GM18526 (cell line): ENCODE measurements around the gene RPS6KA1.

Experiments
- POLR2A ChIP-seq: IDR thresholded peaks from 3 replicates; pipeline ENCODE4 v1.6.1; 2011; ENCODE audit not compliant: insufficient read length; ENCODE audit errors: extremely low read depth

The RPS6KA1 gene

GRCh38 chr1:26529655-26530409 lies at the start of gene RPS6KA1:
Gene RPS6KA1 (plus strand): TSS chr1:26529761. CDS start chr1:26529921, 160 bp downstream.
- TF ChIP-seq POLR2A: peak; percentile 51

DNA sequence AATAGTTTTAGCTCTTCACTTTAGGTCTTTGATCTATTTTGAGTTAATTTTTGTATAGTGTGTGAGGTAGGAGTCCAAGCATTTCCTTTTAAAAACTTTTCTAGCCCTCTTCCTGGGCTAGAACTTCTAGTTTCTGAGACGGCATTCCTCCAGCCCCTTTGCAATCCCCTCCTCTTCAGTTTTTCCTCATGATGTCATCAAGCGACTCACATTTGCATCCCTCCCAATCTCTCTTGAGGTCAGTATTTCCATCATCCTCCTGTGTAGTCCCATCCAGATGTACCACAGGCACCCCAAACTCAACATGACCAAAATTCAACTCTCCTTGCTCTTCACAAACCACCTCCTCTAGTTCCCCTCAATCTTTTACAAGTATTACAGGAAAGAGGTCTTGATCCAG lies 46.6 kb upstream of the RPS6KA1 start:
- TF ChIP-seq POLR2A: no peak

- no peak for TF ChIP-seq POLR2A
Observed at GRCh38 chr1:26483980-26484379, 45.6 kb upstream of the RPS6KA1 start.

- no peak for TF ChIP-seq POLR2A
Observed at GRCh38 chr1:26490155-26490554, 39.4 kb upstream of the RPS6KA1 start.

DNA sequence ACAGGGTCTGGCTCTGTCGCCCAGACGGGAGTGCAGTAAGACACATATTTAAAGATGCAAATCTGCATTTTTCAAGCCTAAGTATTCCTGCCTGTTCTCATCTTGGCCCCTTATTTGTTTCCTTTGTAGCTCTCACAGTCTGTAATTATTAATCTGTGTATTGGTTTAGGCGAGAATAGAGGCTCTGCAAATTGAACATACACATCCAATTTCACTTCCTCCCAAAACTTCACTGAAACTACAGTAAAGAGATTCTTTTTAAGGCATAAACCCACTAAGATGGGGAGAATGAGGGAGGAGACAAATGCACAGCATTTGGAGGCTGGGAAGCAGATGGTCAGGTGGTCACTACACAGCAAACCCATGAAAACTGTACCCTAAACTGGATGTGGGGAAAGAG lies 36.3 kb upstream of the RPS6KA1 start:
- TF ChIP-seq POLR2A: no peak

DNA sequence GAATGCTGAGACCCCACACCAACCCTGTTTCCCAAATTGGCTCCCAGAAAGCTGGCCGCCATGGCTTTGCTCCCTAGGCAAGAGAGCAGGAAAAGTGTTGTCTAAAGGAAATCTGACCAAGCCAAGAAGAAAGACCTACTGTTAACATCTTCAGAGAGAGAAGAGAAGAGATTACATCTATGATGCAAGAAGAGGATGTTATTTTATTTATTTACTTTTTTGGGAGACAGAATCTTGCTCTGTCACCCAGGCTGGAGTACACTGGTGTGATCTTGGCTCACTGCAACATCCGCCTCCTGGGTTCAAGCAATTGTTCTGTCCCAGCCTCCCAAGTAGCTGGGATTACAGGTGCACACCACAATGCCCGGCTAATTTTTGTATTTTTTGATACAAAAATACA lies 35.6 kb upstream of the RPS6KA1 start:
- no peak for TF ChIP-seq POLR2A

- no peak for TF ChIP-seq POLR2A
Observed at GRCh38 chr1:26496861-26497260, 32.7 kb upstream of the RPS6KA1 start.

- TF ChIP-seq POLR2A: no peak
Observed at GRCh38 chr1:26498894-26499293, 30.7 kb upstream of the RPS6KA1 start.

DNA sequence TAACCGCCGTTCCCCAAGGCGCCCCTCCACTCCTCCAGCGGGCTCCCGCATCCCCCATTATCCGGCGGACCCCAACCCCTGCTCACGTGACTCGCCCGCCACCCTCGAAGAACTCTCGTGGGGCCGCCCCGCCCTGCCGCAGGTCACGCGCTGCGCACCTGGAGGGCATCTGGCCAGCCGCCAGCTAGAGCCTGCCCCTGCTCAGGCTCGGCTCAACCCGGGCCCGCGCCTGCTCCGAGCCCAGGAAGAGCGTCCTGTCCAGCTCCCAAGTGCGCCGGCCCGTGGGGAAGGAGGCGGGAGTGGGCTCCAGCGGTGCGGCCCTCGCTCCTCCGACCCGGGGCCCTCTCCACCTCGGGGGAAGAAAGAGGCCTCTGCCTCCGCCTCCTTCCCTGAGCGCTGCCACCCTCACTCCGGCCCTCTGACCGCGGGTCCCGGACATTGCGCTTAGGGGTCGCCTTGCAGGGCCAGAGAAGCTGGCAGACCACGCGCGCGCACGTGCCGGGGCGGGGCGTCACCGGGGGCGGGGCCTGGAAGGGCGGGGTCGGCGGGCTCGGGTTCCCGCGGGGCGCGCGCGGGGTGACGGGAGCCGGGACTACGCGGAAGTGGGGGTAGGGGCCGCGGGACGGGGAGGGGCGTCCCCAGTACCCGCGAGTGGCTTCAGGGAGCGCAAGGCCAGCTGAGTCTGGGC lies 28.9 kb upstream of the RPS6KA1 start:
- TF ChIP-seq POLR2A: no peak

DNA sequence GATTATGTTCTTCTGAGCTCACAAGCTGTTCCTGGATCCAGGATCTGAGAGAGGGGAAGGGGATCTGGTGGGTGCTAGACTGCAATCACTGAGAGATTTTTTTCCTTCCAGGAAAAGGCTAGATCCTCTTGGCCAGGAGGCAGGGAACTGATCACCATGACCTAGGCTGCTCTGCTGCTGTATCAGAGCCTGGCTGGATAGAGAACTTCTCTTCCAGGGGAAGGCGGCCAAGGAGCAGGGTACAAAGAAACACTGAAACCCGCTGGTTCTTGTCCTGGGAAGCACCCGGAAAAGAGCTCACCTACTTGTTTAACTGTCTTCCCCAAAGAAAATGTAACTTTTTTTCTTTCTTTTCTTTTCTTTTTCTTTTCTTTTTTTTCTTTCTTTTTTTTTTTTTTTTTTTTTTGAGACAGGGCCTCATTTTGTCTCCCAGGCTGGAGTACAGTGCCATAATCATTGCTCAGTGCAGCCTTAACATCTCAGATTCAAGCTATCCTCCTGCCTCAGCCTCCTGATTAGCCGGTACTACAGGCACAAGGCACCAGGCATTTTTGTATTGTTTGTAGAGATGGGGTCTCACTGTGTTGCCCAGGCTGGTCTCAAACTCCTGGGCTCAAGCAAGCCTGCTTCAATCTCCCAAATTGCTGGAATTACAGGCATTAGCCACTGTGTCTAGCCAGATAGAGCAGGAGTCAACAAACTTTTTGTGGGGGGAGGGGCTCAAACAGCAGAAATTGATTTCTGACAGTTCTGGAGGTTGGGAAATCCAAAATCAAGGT lies 12.4 kb upstream of the RPS6KA1 start:
- no peak for TF ChIP-seq POLR2A

DNA sequence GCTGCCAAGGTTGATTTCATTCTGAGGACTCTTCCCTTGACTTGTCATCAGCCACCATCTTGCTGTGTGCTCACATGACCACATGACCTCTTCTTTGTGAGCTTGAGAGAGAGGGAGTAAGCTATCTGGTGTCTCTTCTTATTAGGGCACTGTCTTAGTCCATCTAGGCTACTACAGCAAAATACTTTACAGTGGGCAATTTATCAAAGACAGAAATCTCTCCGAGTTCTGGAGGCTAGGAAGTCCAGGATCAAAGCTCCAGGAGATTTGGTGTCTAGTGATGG lies 11.9 kb upstream of the RPS6KA1 start:
- no peak for TF ChIP-seq POLR2A

DNA sequence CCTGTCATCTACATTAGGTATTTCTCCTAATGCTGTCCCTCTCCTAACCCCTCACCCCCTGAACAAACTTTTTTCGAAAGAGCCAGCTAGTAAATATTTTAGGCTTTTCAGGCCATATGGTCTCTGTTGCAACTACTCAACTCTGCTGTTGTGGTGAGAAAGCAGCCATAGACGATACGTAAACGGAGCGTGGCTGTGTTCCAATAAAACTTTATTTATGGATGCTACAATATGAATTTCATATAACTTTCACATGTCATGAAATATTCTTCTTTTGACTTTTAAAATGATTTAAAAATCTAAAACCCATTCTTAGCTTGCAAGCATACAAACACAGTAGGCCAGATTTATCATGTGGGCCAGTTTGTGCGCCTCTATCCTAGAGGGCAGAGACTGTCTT lies 11.2 kb upstream of the RPS6KA1 start:
- TF ChIP-seq POLR2A: no peak

GRCh38 chr1:26520339-26520738 lies 9.2 kb upstream of the RPS6KA1 start:
- no peak for TF ChIP-seq POLR2A

DNA sequence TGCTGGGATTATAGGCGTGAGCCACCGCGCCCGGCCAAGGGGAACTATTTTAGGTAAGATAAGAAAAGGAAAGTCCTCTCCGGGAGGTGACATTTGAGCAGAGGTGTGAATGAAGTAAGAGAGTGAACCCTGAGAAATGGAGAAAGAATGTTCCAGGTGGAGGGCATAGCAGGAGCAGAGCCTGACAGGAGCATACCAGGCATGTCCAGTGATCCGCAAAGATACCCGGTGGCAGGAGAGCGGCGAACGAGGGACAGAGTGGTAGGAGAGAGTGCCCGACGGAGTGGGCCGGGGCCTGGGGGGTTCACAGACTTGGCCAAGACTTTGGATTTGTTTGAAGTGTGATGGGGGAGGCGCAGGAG lies 7.9 kb upstream of the RPS6KA1 start:
- TF ChIP-seq POLR2A: no peak

GRCh38 chr1:26522073-26522472 lies 7.5 kb upstream of the RPS6KA1 start:
- no peak for TF ChIP-seq POLR2A

- no peak for TF ChIP-seq POLR2A
Observed at GRCh38 chr1:26524181-26524580, 5.4 kb upstream of the RPS6KA1 start.
